GM15510 (cell line): ENCODE results near the gene ADCY6.

Experiments
- POLR2A ChIP-seq: IDR thresholded peaks from 3 replicates; pipeline ENCODE4 v1.6.1; 2011; ENCODE audit warnings: borderline replicate concordance; ENCODE audit not compliant: insufficient read length; ENCODE audit errors: extremely low read depth

ADCY6 gene

GRCh38 chr12:48819986-48820725 lies 31.3 kb upstream of the ADCY6 start:
- TF ChIP-seq POLR2A: no peak

GRCh38 chr12:48818831-48819590 lies 30.1 kb upstream of the ADCY6 start:
- TF ChIP-seq POLR2A: no peak

GRCh38 chr12:48817873-48818830 lies 29.3 kb upstream of the ADCY6 start, which contains the start of gene CACNB3:
TSS of gene CACNB3 (plus strand) at chr12:48818496. CDS start at chr12:48818930, 434 bp downstream.
- TF ChIP-seq POLR2A: no peak

- TF ChIP-seq POLR2A: no peak
These were observed 27.4 kb upstream of the ADCY6 start for GRCh38 chr12:48816143-48816854.

GRCh38 chr12:48815126-48816110 lies 26.5 kb upstream of the ADCY6 start:
- no peak for TF ChIP-seq POLR2A

- peak; percentile 64 for TF ChIP-seq POLR2A
These were observed 25.6 kb upstream of the ADCY6 start for GRCh38 chr12:48814262-48815125.

GRCh38 chr12:48813465-48814261 lies 24.8 kb upstream of the ADCY6 start:
- no peak for TF ChIP-seq POLR2A

GRCh38 chr12:48812389-48812788 lies 23.5 kb upstream of the ADCY6 start:
- TF ChIP-seq POLR2A: no peak

- no peak for TF ChIP-seq POLR2A
These were observed 22.7 kb upstream of the ADCY6 start for GRCh38 chr12:48811437-48812090.

- TF ChIP-seq POLR2A: no peak
These were observed 22.1 kb upstream of the ADCY6 start for GRCh38 chr12:48810903-48811431.

- no peak for TF ChIP-seq POLR2A
These were observed 19.1 kb upstream of the ADCY6 start for GRCh38 chr12:48807981-48808380.
